Neuronal stem cell (in vitro differentiated cells): ENCODE data around the gene SORBS1.

Experiments
- DNase-seq: peaks from one replicate; pipeline ENCODE4 v3.0.0-alpha.2; 2013; ENCODE audit warnings: low spot score
- H2AFZ ChIP-seq: one replicate; pipeline ENCODE4 v1.6.1; 2013; ENCODE audit warnings: mild to moderate bottlenecking, low read length, inconsistent platforms
- H2AK5ac ChIP-seq: 2 replicates; pipeline ENCODE4 v1.6.1; 2013; ENCODE audit warnings: low read depth, mild to moderate bottlenecking, inconsistent platforms, low read length, moderate library complexity, mixed read lengths
- H2BK120ac ChIP-seq: 2 replicates; pipeline ENCODE4 v1.6.1; 2013; ENCODE audit warnings: low read depth, mild to moderate bottlenecking, inconsistent platforms, low read length, moderate library complexity, mixed read lengths
- H2BK12ac ChIP-seq: one replicate; pipeline ENCODE4 v1.6.1; 2013; ENCODE audit warnings: low read length, inconsistent platforms
- H2BK15ac ChIP-seq: 2 replicates; pipeline ENCODE4 v1.6.1; 2013; ENCODE audit warnings: mild to moderate bottlenecking, low read length, inconsistent platforms, mixed read lengths
- H2BK5ac ChIP-seq: one replicate; pipeline ENCODE4 v1.6.1; 2013; ENCODE audit warnings: inconsistent platforms, mild to moderate bottlenecking, low read length, moderate library complexity
- H3K14ac ChIP-seq: one replicate; pipeline ENCODE4 v1.6.1; 2013; ENCODE audit warnings: low read length, inconsistent platforms
- H3K18ac ChIP-seq: 2 replicates; pipeline ENCODE4 v1.6.1; 2013; ENCODE audit warnings: low read length, inconsistent platforms
- H3K23ac ChIP-seq: 2 replicates; pipeline ENCODE4 v1.6.1; 2013; ENCODE audit warnings: low read depth, mild to moderate bottlenecking, mixed read lengths, low read length, inconsistent platforms; ENCODE audit not compliant: poor library complexity
- H3K27ac ChIP-seq: replicated peaks from 3 replicates; pipeline ENCODE4 v1.5.1; 2013; ENCODE audit warnings: low read length, inconsistent platforms
- H3K27me3 ChIP-seq, 3 experiments: 2 replicates each; pipeline ENCODE4 v1.6.1; 2013; ENCODE audit warnings: low read length in 3 of 3, mild to moderate bottlenecking in 2 of 3, inconsistent platforms in 1 of 3, low read depth in 1 of 3, mixed read lengths in 1 of 3, moderate library complexity in 1 of 3; ENCODE audit not compliant: control insufficient read depth in 3 of 3, insufficient read depth in 3 of 3
- H3K36me3 ChIP-seq, 2 donors: replicated peaks in 1 of 2; 2 replicates each; pipeline ENCODE4 v1.6.1; 2013; ENCODE audit warnings: low read length in 2 of 2; ENCODE audit not compliant: control insufficient read depth in 2 of 2, insufficient read depth in 2 of 2
- H3K4ac ChIP-seq: 2 replicates; pipeline ENCODE4 v1.6.1; 2013; ENCODE audit warnings: inconsistent platforms, mild to moderate bottlenecking, low read length, moderate library complexity
- H3K4me1 ChIP-seq, 2 donors: 1 replicate in 1 of 2; 2 replicates in 1 of 2; pipeline ENCODE4 v1.6.1; 2013; ENCODE audit warnings: low read length in 2 of 2, low read depth in 1 of 2; ENCODE audit not compliant: control insufficient read depth in 2 of 2, insufficient read depth in 1 of 2
- H3K4me2 ChIP-seq: one replicate; pipeline ENCODE4 v1.6.1; 2013; ENCODE audit warnings: mild to moderate bottlenecking, low read length, inconsistent platforms; ENCODE audit not compliant: insufficient read depth, poor library complexity, severe bottlenecking
- H3K4me3 ChIP-seq, 2 donors: 2 replicates each; pipeline ENCODE4 v1.5.1; 2013; ENCODE audit warnings: low read length in 2 of 2, mild to moderate bottlenecking in 2 of 2, inconsistent platforms in 1 of 2, moderate library complexity in 1 of 2
- H3K79me1 ChIP-seq: one replicate; pipeline ENCODE4 v1.6.1; 2013; ENCODE audit warnings: low read depth, mild to moderate bottlenecking, inconsistent platforms, low read length, moderate library complexity
- H3K9ac ChIP-seq: one replicate; pipeline ENCODE4 v1.6.1; 2013; ENCODE audit warnings: mild to moderate bottlenecking, low read depth, low read length, inconsistent platforms; ENCODE audit not compliant: poor library complexity
- H3K9me3 ChIP-seq, 2 donors: replicated peaks in 1 of 2; 2 replicates each; pipeline versions ENCODE3 to v1.6.1; 2013; ENCODE audit warnings: low read length in 2 of 2, mild to moderate bottlenecking in 2 of 2, inconsistent platforms in 1 of 2, low read depth in 1 of 2, mixed read lengths in 1 of 2, moderate library complexity in 1 of 2; ENCODE audit not compliant: control insufficient read depth in 2 of 2, insufficient read depth in 1 of 2
- H4K8ac ChIP-seq: one replicate; pipeline ENCODE4 v1.6.1; 2013; ENCODE audit warnings: low read depth, mild to moderate bottlenecking, inconsistent platforms, low read length, moderate library complexity
- H4K91ac ChIP-seq: one replicate; pipeline ENCODE4 v1.6.1; 2013; ENCODE audit warnings: low read length, low read depth, mild to moderate bottlenecking, inconsistent platforms; ENCODE audit not compliant: poor library complexity
- WGBS, 2 donors: extraction: QIAGEN DNeasy Blood & Tissue Kit; methylation state at CpG; one replicate each; pipeline ENCODE4 v1.1.7; 2013; ENCODE audit warnings: missing lambda C conversion rate in 2 of 2, mixed read lengths in 1 of 2; ENCODE audit not compliant: insufficient read length in 2 of 2, insufficient replicate concordance in 1 of 2; ENCODE audit errors: extremely low coverage in 2 of 2; 5-methylcytosine and 5-hydroxymethylcytosine counted together

SORBS1 gene

GRCh38 chr10:95321554-95322301, 239.4 kb downstream of the SORBS1 start:
- Histone ChIP-seq H3K36me3 (peaks cover 0 to 4% of the 10 kb centered on the region in 2 donors), H3K9ac (no peak overlapping the region), H2BK120ac (no peak overlapping the region)

DNA sequence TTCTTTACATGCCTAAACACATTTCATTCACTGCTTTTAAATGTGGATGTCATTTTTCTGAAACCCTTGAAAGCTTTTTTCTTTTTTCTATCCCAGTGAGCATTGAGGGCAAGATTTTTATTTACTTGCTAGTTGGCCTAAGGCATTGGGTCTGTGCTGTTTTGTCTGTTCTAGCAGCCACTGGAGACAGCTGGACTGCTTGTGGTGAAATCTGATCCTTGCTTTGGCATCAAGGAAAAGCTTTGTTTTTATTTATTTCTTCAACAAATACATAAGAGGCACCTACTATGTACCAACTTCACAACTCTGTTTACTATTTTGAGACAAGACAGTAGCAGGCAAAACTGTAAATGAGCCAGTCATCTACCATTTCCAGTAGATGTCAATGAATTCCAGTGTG, 241.9 kb downstream of the SORBS1 start:
- no peaks in the 10 kb centered on the region for H3K4me1 ChIP-seq
- no peak overlapping the region for H3K9ac ChIP-seq
- no peak overlapping the region for H2BK12ac ChIP-seq
- H3K79me1 ChIP-seq = no peaks in the 10 kb centered on the region
- H2BK120ac ChIP-seq = no peak overlapping the region
- no peak overlapping the region for H2AK5ac ChIP-seq
- no peak overlapping the region for H3K4ac ChIP-seq
- H3K14ac ChIP-seq = no peak overlapping the region
- H3K27me3 ChIP-seq = no peaks in the 10 kb centered on the region
- H3K4me3 ChIP-seq = no peak overlapping the region
- H3K27ac ChIP-seq = no peak overlapping the region
- H3K23ac ChIP-seq = no peak overlapping the region
- H3K36me3 ChIP-seq = peaks cover 0 to 4% of the 10 kb centered on the region in 2 donors
- H4K8ac ChIP-seq = no peak overlapping the region
- H3K4me2 ChIP-seq = no peak overlapping the region
- no peak overlapping the region for H4K91ac ChIP-seq
- DNase-seq = no peak
- no peak overlapping the region for H2AFZ ChIP-seq
- no peak overlapping the region for H3K18ac ChIP-seq
- no peaks in the 10 kb centered on the region for H3K9me3 ChIP-seq
- no peak overlapping the region for H2BK15ac ChIP-seq
- H2BK5ac ChIP-seq = no peak overlapping the region

More at GRCh38 chr10:95321554-95322301, 239.4 kb downstream of the SORBS1 start:
- Histone ChIP-seq H2AFZ (no peak overlapping the region), H2AK5ac (no peak overlapping the region), H2BK5ac (no peak overlapping the region), H2BK12ac (no peak overlapping the region), H3K4ac (no peak overlapping the region), H3K27me3 (no peaks in the 10 kb centered on the region), H3K79me1 (no peaks in the 10 kb centered on the region), H3K4me3 (no peak overlapping the region), H3K14ac (no peak overlapping the region), H4K8ac (no peak overlapping the region), H3K4me1 (no peaks in the 10 kb centered on the region), H3K23ac (no peak overlapping the region), H3K9me3 (no peaks in the 10 kb centered on the region), H3K18ac (no peak overlapping the region), H2BK15ac (no peak overlapping the region), H4K91ac (no peak overlapping the region), H3K4me2 (no peak overlapping the region), H3K27ac (no peak overlapping the region)
- WGBS, 2 donors = no CpG with 5 or more reads among the region's 10 CpGs
- no peak for DNase-seq

DNA sequence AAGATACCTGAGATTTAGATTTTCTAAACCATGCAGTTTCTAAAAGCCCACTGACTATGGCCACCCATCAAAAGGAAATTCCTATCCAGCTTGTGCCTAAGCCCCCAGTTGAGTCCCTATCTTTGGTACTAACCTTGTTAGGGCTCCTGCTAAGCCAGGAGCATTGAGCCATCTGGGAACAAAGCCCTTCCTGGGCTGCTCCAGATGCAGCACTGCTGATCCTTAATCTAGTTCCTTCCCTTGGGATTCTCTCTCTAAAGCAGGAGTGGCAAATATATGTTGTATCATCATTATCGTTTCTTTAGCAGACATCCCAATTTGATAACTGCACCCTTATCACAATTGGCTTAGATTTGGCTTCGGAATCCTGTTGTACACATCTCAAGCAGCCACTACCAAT, 245.7 kb downstream of the SORBS1 start:
- H4K91ac ChIP-seq = no peak overlapping the region
- H2BK12ac ChIP-seq = no peak overlapping the region
- H3K23ac ChIP-seq = no peak overlapping the region
- peaks cover 0 to 1% of the 10 kb centered on the region in 2 donors for H3K36me3 ChIP-seq
- no peak overlapping the region for H3K18ac ChIP-seq
- no peaks in the 10 kb centered on the region for H3K79me1 ChIP-seq
- H3K27ac ChIP-seq = no peak overlapping the region
- no peaks in the 10 kb centered on the region for H3K27me3 ChIP-seq
- no peak overlapping the region for H4K8ac ChIP-seq
- H3K9me3 ChIP-seq = no peaks in the 10 kb centered on the region
- H2BK15ac ChIP-seq = no peak overlapping the region
- no peak overlapping the region for H2AK5ac ChIP-seq
- H3K4me1 ChIP-seq = peaks cover 0 to 2% of the 10 kb centered on the region in 2 donors
- no peak for DNase-seq
- no peak overlapping the region for H2BK120ac ChIP-seq
- no peak overlapping the region for H2BK5ac ChIP-seq
- no peak overlapping the region for H3K4ac ChIP-seq
- no peak overlapping the region for H2AFZ ChIP-seq
- no peak overlapping the region for H3K9ac ChIP-seq
- H3K14ac ChIP-seq = no peak overlapping the region
- no peak overlapping the region for H3K4me3 ChIP-seq
- no CpG with 5 or more reads among the region's 2 CpGs for WGBS, 2 donors
- no peak overlapping the region for H3K4me2 ChIP-seq

- Histone ChIP-seq H4K91ac (no peak overlapping the region), H3K27ac (no peak overlapping the region), H3K9ac (no peak overlapping the region), H3K4me2 (no peak overlapping the region), H3K27me3 (no peaks in the 10 kb centered on the region), H3K4me1 (peaks cover 0 to 2% of the 10 kb centered on the region in 2 donors), H2AFZ (no peak overlapping the region), H4K8ac (no peak overlapping the region), H3K36me3 (peaks cover 0 to 1% of the 10 kb centered on the region in 2 donors), H3K4ac (no peak overlapping the region), H2BK12ac (no peak overlapping the region), H2AK5ac (no peak overlapping the region), H3K4me3 (no peak overlapping the region), H2BK15ac (no peak overlapping the region), H2BK5ac (no peak overlapping the region), H3K79me1 (no peaks in the 10 kb centered on the region), H3K14ac (no peak overlapping the region), H3K9me3 (no peaks in the 10 kb centered on the region), H2BK120ac (no peak overlapping the region), H3K18ac (no peak overlapping the region), H3K23ac (no peak overlapping the region)
- no peak for DNase-seq
- no CpG with 5 or more reads among the region's 4 CpGs for WGBS, 2 donors
Measured at GRCh38 chr10:95314192-95314918, 246.8 kb downstream of the SORBS1 start.
